Stimulated activated CD8-positive, alpha-beta memory T cell treated with anti-CD3 and anti-CD28 coated beads, Interleukin-4, amount 100 ng/mL, for 48 hours (primary cell): ENCODE results near the gene CBFA2T2.
"Not testable (repeated sequence)": the region's sequence is repeated elsewhere in the genome, so short reads cannot be mapped to it uniquely, and the experiment has no call there.

ENCODE experiments used
- DNase-seq: peaks from one replicate; pipeline ENCODE4 v3.0.0-alpha.2; 2020

Gene CBFA2T2

GRCh38 chr20:33553516-33553915, 63.6 kb downstream of the CBFA2T2 start:
- no peak for DNase-seq

DNA sequence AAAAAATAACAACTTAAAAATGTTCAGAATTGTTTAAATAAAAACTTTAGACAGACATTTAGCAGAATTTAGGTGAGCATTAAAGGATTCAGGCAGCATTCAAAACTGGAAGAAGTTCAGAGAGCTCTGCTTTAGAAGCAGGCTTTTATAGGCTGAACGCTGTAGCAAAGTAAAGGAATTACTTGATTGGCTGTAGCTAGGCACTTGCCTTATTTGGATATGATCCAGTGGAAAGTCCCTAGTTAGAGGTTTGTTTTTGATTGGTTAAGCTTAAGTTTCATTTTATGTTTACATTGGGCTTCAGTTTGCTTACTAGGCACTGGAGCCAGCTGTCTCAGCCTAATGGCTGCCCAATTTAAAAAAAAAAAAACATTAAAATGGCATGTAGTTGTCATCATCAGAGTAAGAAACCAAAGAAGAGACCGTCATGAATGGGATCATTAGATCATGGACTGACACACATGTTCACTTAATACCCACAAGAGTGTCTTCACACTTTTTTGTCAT, 65.1 kb downstream of the CBFA2T2 start:
- no peak for DNase-seq

- no peak for DNase-seq
These were observed 65.9 kb downstream of the CBFA2T2 start for GRCh38 chr20:33555755-33556154.

DNA sequence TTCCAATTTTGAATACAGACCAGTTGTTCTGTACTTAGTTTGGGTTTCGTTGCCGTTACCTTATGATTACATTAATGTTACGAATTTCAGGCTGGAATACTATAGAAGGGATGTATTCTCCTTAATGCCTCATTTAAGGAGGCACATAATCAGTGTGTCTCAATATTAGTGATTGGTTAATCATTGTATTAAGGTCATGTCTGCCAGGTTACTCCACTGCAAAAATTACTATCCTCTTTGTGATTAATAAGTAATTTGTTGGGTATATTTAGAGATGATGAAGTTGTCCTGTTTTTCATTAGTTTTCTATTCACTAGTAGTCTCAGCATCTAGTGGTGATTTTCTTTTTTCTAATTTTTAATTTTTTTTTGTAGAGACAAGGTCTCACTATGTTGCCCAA, 66.3 kb downstream of the CBFA2T2 start:
- no peak for DNase-seq

GRCh38 chr20:33558348-33559144, 68.7 kb downstream of the CBFA2T2 start:
- no peak for DNase-seq

GRCh38 chr20:33559212-33559611, 69.3 kb downstream of the CBFA2T2 start:
- no peak for DNase-seq

DNA sequence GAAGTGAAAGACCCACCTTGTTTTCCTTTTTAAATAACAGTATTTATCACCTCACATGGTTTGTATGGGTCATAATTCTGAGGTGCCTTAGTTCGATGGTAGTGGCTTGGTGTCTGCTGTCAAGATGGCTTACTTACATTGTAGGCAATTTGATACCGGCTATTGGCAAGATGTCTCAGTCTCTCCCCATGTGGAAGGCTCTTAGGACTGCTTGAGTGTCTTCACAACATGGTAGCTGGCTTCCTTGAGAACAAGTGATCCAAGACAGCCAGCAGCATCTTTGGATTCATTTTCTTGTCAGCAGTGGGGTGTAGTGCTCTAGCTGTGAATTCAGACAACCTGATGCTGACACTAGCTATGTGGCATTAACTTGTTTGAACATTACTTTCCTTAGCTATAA, 70.1 kb downstream of the CBFA2T2 start:
- DNase-seq, result no peak

- not testable (repeated sequence) for DNase-seq
These were observed 71.2 kb downstream of the CBFA2T2 start for GRCh38 chr20:33561053-33561452.

- no peak for DNase-seq
These were observed 72.1 kb downstream of the CBFA2T2 start for GRCh38 chr20:33561692-33562601.

DNA sequence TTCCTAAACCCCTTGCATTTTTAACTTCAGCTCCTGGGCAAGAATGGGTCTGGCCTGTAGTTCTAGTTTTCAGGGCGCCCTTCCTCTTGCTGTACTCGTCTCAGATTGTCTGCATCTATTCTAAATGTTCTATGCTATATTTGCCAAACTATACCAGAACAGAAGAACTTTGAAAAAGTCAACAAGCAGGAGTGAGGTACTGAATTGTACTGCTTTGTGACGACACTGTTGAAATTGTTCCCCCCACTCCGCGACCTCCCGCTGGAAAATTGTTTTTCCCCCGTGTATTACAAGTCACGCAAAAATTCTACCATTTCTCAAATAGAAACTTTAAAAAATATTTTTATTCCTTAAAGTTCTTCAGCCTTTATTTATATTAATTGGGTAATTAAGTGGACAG, 73.9 kb downstream of the CBFA2T2 start:
- DNase-seq, result no peak

- no peak for DNase-seq
These were observed 77.1 kb downstream of the CBFA2T2 start for GRCh38 chr20:33566781-33567603.

- no peak for DNase-seq
These were observed 78.1 kb downstream of the CBFA2T2 start for GRCh38 chr20:33567949-33568348.

GRCh38 chr20:33568378-33568777, 78.5 kb downstream of the CBFA2T2 start:
- no peak for DNase-seq

GRCh38 chr20:33568868-33569801, 79.2 kb downstream of the CBFA2T2 start:
- no peak for DNase-seq

DNA sequence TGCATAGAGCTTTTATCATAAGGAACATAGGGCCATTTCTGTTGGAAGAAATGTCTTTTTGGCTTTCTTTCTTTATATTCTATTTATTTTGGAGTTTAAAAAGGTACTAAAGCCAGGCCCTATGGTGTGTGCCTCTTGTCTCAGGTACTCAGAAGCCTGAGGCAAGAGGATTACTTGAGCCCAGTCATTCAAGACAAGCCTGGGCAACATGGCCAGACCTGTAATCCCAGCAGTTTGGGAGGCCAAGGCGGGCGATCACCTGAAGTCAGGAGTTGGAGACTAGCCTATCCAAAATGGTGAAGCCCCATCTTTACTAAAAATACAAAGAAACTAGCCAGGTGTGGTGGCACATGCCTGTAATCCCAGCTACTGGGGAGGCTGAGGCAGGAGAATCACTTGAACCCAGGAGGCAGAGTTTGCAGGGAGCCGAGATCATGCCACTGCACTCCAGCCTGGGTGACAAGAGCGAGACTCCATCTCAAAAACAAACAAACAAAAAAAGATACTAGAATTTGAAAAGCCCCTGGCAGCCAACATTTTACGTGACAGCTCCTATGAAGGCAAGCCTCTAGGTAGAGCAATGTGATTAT, 80.0 kb downstream of the CBFA2T2 start:
- DNase-seq, result no peak

- DNase-seq, result no peak
These were observed 80.8 kb downstream of the CBFA2T2 start for GRCh38 chr20:33570743-33571142.

DNA sequence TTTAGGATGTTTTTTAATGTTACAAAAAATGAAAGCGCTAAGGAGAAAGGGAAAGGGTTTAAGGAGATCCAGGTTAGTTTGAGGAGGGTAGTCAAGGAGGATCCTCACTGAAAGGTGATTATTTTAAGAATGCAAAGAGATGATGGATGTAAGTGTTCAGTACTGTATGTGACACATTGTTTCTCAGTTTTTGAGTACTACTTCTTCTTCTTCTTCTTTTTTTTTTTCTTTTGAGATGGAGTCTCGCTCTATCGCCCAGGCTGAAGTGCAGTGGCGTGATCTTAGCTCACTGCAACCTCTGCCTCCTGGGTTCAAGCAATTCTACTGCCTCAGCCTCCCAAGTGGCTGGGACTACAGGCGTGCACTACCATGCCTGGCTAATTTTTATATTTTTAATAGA, 83.4 kb downstream of the CBFA2T2 start:
- not testable (repeated sequence) for DNase-seq

DNA sequence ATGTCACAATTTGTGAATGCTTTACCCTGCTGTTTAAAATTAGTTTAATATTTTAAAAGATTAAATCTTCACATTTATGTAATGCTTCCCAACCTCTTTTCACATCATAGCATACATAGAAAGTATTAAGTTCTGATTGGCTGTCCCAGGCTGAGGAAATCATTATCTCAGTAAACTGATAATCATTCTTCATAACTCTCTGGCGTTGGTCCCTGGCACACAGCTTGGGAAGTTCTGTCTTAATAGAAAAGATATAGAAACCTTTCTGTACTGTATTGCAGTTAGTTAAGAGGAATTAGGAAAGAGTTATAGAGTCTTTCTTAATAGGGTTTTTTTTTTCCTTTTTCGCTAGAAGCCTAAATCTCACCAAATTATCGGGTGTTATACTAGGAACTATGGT, 85.4 kb downstream of the CBFA2T2 start:
- no peak for DNase-seq

DNA sequence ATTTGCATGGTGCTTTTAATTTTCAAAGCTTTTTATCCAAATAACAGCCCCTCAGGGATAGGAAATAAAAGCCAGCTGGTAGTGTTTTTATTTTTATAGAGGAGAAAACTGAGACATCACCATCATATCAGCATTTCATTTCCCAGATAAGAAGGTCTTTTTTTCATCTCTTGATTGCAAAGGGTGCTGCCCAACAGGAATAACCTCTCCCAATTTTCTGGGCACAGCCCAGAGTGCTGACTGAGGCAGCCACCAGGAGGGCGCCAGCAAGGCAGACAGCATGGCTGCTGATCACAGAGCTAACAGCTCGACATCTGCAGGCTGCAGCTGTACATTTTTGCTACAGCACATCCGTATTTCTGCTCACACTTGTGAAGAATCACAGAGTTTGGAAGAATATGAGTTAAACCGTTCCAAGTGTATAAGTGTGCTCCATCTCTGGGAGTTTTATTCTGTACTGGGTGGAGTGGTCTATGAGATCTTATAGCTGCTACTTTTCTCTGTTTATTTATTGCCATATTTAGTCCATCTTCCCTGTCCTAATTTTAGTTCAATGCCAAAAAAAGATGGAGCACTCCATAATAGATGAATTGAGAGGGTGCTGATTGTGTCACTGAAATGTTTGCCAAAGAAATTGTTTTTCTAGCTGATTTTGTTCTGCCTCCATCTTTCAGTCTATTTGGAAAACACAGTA, 86.7 kb downstream of the CBFA2T2 start:
- no peak for DNase-seq

DNA sequence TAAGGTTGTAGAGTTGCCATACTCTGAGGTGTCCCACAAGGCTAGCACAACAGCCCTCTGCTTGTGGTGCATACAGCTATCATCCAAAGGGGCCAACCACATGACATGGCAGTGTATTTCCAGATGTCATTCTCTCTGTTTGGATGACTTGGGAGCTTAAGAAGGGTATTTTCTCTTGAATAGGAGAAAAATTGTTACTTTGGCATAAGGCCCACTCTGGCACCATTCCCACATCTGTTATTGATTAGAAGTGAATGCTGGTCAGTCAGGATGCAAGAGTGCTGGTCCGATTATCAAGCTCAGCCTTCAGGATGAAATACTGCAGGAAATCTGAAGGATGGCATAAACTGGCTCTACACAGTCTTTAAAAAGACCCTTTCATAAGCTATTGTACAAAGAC, 88.6 kb downstream of the CBFA2T2 start:
- no peak for DNase-seq

GRCh38 chr20:33583143-33583542, 93.2 kb downstream of the CBFA2T2 start:
- DNase-seq, result no peak
